Activated CD8-positive, alpha-beta memory T cell treated with anti-CD3 and anti-CD28 coated beads, Interleukin-2, amount 50 U/mL, for 48 hours (primary cell): ENCODE results near the gene MSH3.

Experiments used
- DNase-seq: peaks from one replicate; pipeline ENCODE4 v3.0.0-alpha.2; 2020

The MSH3 gene

DNA sequence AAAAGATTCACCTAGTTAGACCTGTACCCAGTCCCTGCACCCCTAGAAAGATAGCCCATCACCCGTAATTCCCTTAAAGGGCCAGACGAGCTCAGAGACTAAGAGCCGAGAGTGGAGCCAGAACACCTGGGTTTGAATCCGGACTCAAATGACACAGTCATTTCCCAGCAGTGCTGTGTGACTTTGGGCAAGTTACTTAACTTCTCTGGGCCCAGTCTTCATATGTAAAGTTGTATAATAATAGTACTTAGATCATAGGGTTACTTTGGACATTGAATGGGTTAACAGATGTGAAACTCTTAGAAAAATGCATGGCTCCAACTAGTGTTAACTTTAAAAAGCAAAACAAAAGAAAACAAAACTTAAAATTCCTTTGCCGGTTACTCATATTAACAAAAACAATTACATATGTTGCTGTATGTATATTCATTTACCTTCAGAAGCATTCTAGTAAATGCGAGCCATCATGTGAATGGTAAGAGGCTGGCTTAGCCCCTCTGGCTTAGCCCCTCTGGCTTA is 265.3 kb downstream of the MSH3 start:
- no peak for DNase-seq

- DNase-seq = no peak
These were observed 265.9 kb downstream of the MSH3 start for GRCh38 chr5:80920333-80920732.

GRCh38 chr5:80921026-80921425 is 266.6 kb downstream of the MSH3 start:
- no peak for DNase-seq

- no peak for DNase-seq
These were observed 271.5 kb downstream of the MSH3 start for GRCh38 chr5:80925931-80926330.
